HEK293T (cell line): Measurements from ENCODE around the gene OR7A10.

Experiments used
- CTCF ChIA-PET: fragments of 350-600 bp; formaldehyde crosslinking; extraction: SDS; loops from one replicate; lab custom pipeline; 2021; ENCODE audit warnings: antibody characterized with exemption, inconsistent platforms; lab: Yijun Ruan, JAX
- POLR2A ChIA-PET: fragments of 350-600 bp; formaldehyde crosslinking; extraction: SDS; loops from one replicate; lab custom pipeline; 2020; ENCODE audit warnings: antibody characterized with exemption, inconsistent platforms; lab: Yijun Ruan, JAX
- DNase-seq: peaks from one replicate; pipeline ENCODE4 v3.0.0; 2012; ENCODE audit warnings: mixed read lengths; ENCODE audit errors: extremely low spot score
- ARNT ChIP-seq: fragments of 450-650 bp; IDR thresholded peaks from 2 replicates; pipeline ENCODE4 v1.6.1; 2017; ENCODE audit warnings: mild to moderate bottlenecking
- BHLHE40 ChIP-seq: fragments of 450-650 bp; IDR thresholded peaks from 2 replicates; pipeline ENCODE4 v1.6.1; 2016; ENCODE audit warnings: mild to moderate bottlenecking, moderate library complexity, borderline replicate concordance
- CTBP1 ChIP-seq: fragments of 450-650 bp; IDR thresholded peaks from 2 replicates; pipeline ENCODE4 v1.6.1; 2016; ENCODE audit warnings: borderline replicate concordance
- ELF4 ChIP-seq: fragments of 450-650 bp; IDR thresholded peaks from 2 replicates; pipeline ENCODE4 v1.6.1; 2017; ENCODE audit warnings: antibody characterized with exemption
- FOXA1 ChIP-seq: fragments of 450-650 bp; IDR thresholded peaks from 2 replicates; pipeline ENCODE4 v1.6.1; 2016; ENCODE audit warnings: mild to moderate bottlenecking
- FOXK2 ChIP-seq: fragments of 450-650 bp; IDR thresholded peaks from 2 replicates; pipeline ENCODE4 v1.6.1; 2016; ENCODE audit warnings: mild to moderate bottlenecking
- FOXM1 ChIP-seq: fragments of 450-650 bp; IDR thresholded peaks from 2 replicates; pipeline ENCODE4 v1.6.1; 2017; ENCODE audit warnings: mild to moderate bottlenecking, borderline replicate concordance
- HDGF ChIP-seq: fragments of 450-650 bp; IDR thresholded peaks from 2 replicates; pipeline ENCODE4 v1.6.1; 2017; ENCODE audit warnings: antibody characterized with exemption, borderline replicate concordance
- L3MBTL2 ChIP-seq: fragments of 450-650 bp; conservative IDR thresholded peaks from 2 replicates; pipeline ENCODE4 v1.6.1; 2016; ENCODE audit warnings: mild to moderate bottlenecking
- LEF1 ChIP-seq: fragments of 450-650 bp; IDR thresholded peaks from 2 replicates; pipeline ENCODE4 v1.6.1; 2017; ENCODE audit warnings: mild to moderate bottlenecking, borderline replicate concordance
- NFRKB ChIP-seq: fragments of 450-650 bp; IDR thresholded peaks from 2 replicates; pipeline ENCODE4 v1.6.1; 2016; ENCODE audit warnings: mild to moderate bottlenecking, moderate library complexity
- SP1 ChIP-seq: fragments of 450-650 bp; IDR thresholded peaks from 2 replicates; pipeline ENCODE4 v1.6.1; 2017
- SUZ12 ChIP-seq: fragments of 450-650 bp; IDR thresholded peaks from 2 replicates; pipeline ENCODE4 v1.6.1; 2016; ENCODE audit warnings: mild to moderate bottlenecking
- TARDBP ChIP-seq: fragments of 450-650 bp; IDR thresholded peaks from 2 replicates; pipeline ENCODE4 v1.6.1; 2016
- ZNF384 ChIP-seq: fragments of 450-650 bp; IDR thresholded peaks from 2 replicates; pipeline ENCODE4 v1.6.1; 2016
- TF ChIP-seq, protein P1 (sequence below): fragments of 450-650 bp; IDR thresholded peaks from 2 replicates; pipeline ENCODE4 v1.6.1; 2016

OR7A10 gene

DNA sequence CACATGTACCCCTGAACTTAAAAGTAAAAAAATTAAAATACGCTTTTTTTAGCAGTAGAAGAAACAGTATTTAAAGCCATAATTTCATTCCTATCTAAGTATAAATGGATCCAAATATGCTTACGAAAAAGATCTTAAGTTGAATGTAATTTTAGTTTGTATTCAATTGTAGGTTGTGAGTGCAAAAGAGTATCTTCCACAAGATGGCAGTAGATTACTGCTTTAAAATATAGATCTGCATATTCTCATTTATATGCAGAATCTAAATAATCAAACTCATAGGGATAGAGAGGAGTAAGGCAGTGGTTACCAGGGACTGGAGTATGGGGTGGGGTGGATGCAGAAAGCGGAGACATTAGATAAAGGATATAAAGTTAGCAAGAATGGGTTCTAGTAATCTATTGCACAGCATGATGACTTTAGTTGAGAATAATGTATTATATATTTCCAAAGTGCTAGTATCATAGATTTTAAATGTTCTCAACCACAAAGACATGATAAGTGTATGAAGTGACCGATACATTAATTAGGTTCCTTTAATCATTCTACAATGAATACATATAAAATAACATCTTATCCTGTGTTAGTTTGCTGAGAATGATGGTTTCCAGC lies 23.0 kb upstream of the OR7A10 start:
- CTCF ChIA-PET, result no interaction called here
- POLR2A ChIA-PET, result no interaction called here
- DNase-seq, result peak; percentile 12
- TF ChIP-seq ZNF384 (no peak), HDGF (no peak), BHLHE40 (no peak), NFRKB (no peak), TARDBP (no peak), LEF1 (no peak), SP1 (no peak), FOXK2 (no peak)

DNA sequence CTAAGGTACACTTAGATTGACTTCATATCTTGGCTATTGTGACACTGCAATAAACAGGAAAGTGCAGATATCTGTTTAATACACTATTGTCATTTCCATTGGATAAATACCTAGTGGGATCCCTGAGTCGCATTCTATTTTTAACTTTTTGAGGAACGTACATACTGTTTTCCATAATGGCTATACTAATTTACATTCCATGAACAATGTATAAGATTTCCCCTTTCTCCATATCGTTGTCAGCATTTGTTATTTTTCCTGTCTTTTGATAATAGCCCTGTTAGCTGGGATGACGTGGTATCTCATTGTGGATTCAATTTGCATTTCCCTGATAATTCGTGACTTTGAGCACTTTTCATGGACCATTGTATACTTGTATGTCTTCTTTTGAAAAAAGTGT lies 19.8 kb upstream of the OR7A10 start:
- CTCF ChIA-PET, result no interaction called here
- TF ChIP-seq FOXK2, result no peak
- TF ChIP-seq HDGF, result no peak
- TF ChIP-seq ARNT, result no peak
- TF ChIP-seq ZNF384, result no peak
- no peak for TF ChIP-seq CTBP1
- TF ChIP-seq FOXA1, result no peak
- TF ChIP-seq, protein P1, sequence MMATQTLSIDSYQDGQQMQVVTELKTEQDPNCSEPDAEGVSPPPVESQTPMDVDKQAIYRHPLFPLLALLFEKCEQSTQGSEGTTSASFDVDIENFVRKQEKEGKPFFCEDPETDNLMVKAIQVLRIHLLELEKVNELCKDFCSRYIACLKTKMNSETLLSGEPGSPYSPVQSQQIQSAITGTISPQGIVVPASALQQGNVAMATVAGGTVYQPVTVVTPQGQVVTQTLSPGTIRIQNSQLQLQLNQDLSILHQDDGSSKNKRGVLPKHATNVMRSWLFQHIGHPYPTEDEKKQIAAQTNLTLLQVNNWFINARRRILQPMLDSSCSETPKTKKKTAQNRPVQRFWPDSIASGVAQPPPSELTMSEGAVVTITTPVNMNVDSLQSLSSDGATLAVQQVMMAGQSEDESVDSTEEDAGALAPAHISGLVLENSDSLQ, result no peak
- POLR2A ChIA-PET, result no interaction called here
- DNase-seq, result no peak

DNA sequence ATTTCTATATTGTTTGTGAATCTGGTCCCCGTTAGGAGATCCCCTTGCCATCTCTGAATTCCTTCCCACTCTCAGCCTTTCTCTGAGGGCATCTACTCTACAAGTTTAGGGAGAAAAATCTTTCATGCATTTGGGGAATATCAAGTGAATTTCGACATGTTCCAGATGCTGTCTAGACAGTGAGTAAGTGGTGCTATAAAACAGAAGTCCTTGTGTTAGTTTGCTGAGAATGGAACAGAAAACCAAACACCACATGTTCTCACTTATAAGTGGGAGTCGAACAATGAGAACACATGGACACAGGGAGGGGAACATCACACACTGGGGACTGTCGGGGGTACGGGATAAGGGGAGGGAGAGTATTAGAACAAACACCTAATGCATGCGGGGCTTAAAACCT lies 5.1 kb downstream of the OR7A10 start:
- ChIA-PET CTCF (no interaction called here), POLR2A (no interaction called here)
- DNase-seq, result no peak
- no peak for TF ChIP-seq ZNF384
- TF ChIP-seq NFRKB, result no peak
- no peak for TF ChIP-seq SUZ12
- TF ChIP-seq L3MBTL2, result no peak
- TF ChIP-seq ARNT, result no peak
- TF ChIP-seq, protein P1, result no peak
- TF ChIP-seq BHLHE40, result no peak
- no peak for TF ChIP-seq FOXM1
- TF ChIP-seq FOXA1, result no peak
- no peak for TF ChIP-seq HDGF
- no peak for TF ChIP-seq SP1
- TF ChIP-seq CTBP1, result no peak
- TF ChIP-seq FOXK2, result no peak
- no peak for TF ChIP-seq LEF1
- no peak for TF ChIP-seq ELF4
- TF ChIP-seq TARDBP, result no peak

DNA sequence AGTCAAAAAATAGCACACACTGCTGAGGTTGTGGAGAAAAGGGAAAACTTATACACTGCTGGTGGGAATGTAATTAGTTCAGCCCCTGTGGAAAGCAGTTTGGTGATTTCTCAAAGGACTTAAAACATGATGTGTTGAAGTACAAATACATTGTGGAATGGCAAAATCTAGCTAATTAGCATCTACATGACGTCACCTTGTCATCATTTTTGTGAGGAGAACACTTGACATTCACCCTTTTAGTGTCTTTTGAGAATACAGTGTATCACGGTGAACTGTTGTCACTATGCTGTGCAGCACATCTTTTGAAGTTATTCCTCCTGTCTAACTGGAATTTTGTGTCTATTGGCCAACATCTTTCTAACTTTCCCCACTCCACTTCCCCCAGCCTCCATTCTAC lies 5.6 kb downstream of the OR7A10 start:
- TF ChIP-seq SUZ12 (no peak), BHLHE40 (no peak), NFRKB (no peak), CTBP1 (no peak), ZNF384 (no peak), ELF4 (no peak), TARDBP (no peak), L3MBTL2 (no peak), LEF1 (no peak), SP1 (no peak), FOXA1 (no peak), HDGF (no peak), ARNT (no peak)
- TF ChIP-seq, protein P1, result no peak
- CTCF ChIA-PET, result no interaction called here
- POLR2A ChIA-PET, result no interaction called here
- no peak for DNase-seq

DNA sequence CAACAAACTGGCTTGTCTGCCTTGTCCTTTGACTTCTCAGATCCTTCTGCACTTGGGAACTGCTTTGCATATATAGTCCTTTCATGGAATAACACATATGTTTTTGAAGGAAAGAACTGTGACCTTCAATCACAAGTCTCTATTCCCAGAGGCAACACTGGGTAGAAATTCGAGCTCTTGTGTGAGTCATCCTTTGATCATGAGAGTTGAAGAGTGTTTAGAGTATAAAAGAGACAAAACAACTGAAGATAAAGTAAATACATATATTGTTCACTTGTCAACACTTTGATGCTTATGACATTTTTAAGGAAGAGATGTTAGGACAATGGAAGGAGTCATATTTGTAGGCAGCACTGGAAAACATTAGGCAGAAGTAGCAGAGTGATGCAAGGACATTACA lies 8.5 kb downstream of the OR7A10 start:
- POLR2A ChIA-PET, result no interaction called here
- CTCF ChIA-PET, result no interaction called here
- no peak for DNase-seq
- TF ChIP-seq HDGF, result no peak
- TF ChIP-seq, protein P1, result no peak
- TF ChIP-seq ELF4, result no peak
- TF ChIP-seq ARNT, result no peak
- no peak for TF ChIP-seq FOXA1

DNA sequence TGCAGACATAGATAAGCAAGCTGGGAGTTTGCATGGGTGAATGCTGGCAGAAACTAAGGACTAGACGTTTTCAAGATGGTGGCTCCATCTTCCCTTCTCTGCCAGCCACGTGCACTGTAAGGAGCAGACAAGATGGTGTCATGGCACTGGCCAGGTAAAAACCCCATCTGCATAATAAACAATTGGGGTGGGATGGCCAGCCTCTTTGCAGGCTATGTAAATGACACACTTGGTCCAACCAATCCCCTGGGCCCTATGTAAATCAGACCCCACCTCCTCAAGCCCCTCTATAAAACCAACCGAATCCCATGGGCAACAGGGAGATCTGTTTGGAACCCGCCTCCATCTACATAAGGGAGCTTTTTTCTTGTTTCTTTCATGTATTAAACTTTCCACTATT lies 11.3 kb downstream of the OR7A10 start:
- DNase-seq, result no peak
- CTCF ChIA-PET, result no interaction called here
- TF ChIP-seq NFRKB (no peak), ARNT (no peak), HDGF (no peak), CTBP1 (no peak), FOXK2 (no peak)
- TF ChIP-seq, protein P1, result no peak

More for the DNA sequence above, 11.3 kb downstream of the OR7A10 start:
- POLR2A ChIA-PET, result no interaction called here
